ENCODE data around the gene RNF217.
"Not testable (repeated sequence)": the region's sequence is repeated elsewhere in the genome, so short reads cannot be mapped to it uniquely, and the experiment has no call there.

The RNF217 gene

GRCh38 chr6:124963416-124963785, 1.2 kb downstream of the RNF217 start:
- DNase-seq = no peak

GRCh38 chr6:124963831-124964763, 1.9 kb downstream of the RNF217 start:
- no peak for DNase-seq

DNA sequence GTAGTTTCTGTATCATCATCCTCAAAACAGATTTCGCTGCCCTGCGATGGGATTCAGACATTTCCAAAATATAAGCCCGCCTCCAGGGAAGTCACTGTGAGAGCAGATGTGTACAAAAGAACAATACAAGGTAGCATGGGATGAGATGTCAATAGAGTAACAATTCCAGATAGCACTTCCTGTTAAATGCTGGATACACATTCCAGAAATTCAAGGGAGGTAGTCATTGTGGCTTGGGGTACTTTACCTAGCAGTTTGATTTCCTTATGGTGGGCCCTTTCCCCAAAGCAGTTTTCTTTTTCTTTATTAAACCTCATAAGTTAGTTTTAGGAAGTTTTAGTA, 2.5 kb downstream of the RNF217 start:
- DNase-seq = no peak

GRCh38 chr6:124965424-124965850, 3.2 kb downstream of the RNF217 start:
- DNase-seq = not testable (repeated sequence)

GRCh38 chr6:124967444-124967843, 5.2 kb downstream of the RNF217 start:
- no peak for DNase-seq

- no peak for DNase-seq
These were observed 6.2 kb downstream of the RNF217 start for GRCh38 chr6:124968401-124968800.

- DNase-seq = no peak
These were observed 8.0 kb downstream of the RNF217 start for GRCh38 chr6:124970243-124970642.

GRCh38 chr6:124970763-124971162, 8.5 kb downstream of the RNF217 start:
- DNase-seq = no peak

GRCh38 chr6:124973780-124974179, 11.5 kb downstream of the RNF217 start:
- no peak for DNase-seq

- DNase-seq = no peak
These were observed 12.6 kb downstream of the RNF217 start for GRCh38 chr6:124974771-124975377.

DNA sequence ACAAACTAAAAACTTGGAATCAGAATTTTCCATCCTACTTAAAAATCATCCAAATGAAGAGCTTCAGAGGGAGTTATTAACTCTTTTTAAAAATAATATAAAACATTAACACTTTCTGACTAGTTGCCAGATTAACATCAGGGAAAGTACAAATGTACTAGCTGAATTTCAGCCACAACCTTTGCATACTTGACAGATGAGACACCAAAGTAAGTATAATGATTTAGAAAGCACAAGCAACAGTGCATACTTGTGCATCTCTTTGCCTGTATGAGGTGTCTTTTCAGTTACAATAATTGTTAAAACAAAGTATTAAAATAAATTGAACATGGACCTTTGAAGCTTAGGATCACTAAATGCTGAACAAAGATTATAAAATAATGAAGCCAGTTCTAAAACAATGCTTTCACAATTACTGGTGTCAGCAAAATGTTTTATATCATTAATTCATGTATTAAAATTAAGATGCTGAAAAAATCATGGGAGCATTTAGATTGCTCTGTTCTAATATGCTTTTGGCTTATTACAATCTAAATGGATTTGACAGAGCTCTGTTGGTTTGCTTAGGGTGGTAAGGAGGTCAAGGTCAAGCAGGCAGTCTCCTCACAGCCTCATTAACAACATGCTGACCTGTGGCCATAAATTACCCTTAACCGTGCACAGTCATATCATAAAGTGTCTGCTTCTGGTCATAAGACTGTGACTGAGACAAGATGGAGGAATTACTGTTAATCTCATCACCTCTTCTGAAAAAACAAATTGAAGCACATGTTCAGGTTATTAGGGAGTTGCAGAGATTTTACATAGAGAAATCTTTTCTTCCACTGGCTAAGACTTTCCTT, 15.1 kb downstream of the RNF217 start:
- no peak for DNase-seq

DNA sequence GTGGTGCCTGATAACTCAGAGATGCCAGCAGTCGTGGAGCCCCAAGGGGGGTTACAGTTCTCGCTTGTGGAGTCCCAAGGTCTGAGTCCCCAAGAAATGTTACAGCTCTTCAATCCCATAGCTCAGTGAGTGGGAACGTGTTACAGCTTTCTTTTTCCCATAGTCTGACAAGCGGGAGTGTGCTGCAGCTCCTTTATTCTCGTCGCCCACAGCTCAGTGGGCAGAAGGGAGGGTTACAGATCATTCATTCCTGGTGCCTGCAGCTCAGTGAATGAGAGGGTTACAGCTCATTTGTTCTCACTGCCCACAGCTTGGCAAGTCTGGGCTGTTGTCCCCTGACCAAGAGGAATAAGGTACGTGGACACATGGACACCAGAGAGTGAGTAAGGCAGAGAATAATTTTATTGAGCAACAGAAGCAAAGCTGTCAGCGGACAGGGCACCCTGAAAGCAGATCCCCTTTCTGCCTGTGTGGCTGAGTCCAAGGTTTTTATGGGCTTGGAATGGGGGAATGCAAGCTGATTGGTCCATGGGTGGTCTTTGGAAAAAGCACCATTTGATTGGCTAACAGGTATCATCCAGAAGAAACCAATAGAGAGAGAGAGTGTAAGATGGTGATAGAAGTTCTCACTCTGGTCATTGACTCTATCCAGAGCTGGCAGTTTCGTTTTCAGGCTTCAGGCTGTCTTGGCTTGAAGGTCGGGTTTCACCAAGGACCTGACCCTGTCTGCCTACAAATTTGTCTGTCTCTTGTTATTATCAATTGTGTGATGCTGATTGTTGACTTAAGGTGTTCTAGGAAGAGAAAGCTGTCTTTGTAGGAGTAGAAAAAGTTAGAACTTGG, 16.4 kb downstream of the RNF217 start:
- no peak for DNase-seq

- DNase-seq = no peak
These were observed 17.0 kb downstream of the RNF217 start for GRCh38 chr6:124979294-124979678.

DNA sequence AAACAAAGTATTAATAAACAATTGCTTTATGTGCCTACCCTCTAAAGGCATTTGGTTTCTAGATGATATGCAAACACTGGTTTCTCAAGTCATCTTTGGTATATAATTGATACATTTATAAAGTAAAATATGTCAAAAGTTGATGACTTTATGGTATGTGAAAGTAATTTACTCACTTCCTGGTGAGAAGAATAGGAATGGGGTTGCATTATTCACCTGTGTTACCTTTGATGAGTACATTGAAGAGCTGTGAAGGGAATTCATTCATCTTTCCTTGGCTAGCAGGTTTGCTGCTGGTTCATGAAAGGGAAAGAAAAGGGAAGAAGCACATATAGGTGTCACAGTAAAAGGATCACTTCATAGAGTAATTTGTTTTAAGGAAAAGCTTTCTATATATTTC, 20.4 kb downstream of the RNF217 start:
- no peak for DNase-seq

- no peak for DNase-seq
These were observed 21.3 kb downstream of the RNF217 start for GRCh38 chr6:124983383-124984083.

DNA sequence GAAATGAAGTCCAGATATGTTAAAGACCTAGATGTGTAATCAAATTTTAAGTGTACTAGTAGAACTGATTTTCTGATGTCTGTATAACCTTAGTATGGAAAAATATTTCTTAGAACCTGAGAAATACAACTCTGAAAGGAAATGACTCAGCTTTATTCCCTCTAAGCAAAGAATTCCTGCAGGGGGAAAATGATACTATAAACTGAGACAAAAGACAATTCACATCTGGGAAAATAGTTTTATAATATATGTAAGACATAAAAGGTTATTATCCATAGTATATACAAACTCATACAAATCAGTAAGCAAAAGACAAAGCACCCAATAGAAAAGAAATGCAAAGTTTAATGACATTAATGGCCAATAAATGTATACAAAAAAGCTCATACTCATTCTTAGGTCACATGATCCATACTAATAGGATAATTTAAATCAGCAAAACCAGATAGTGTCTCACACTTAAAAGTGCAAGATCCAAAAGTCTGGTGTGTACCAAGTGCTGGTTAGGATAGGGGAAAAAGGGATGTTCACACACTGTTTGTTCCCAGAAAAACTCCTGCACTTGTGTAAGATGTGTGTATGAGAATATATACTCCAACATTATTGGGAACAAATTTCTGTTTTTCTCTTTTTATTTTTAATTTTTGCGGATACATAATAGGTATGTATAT, 22.6 kb downstream of the RNF217 start:
- DNase-seq = no peak

- no peak for DNase-seq
These were observed 23.9 kb downstream of the RNF217 start for GRCh38 chr6:124986164-124986563.

GRCh38 chr6:124987291-124987690, 25.1 kb downstream of the RNF217 start:
- DNase-seq = no peak

GRCh38 chr6:124987999-124988591, 25.9 kb downstream of the RNF217 start:
- no peak for DNase-seq

GRCh38 chr6:124989136-124989983, 27.1 kb downstream of the RNF217 start:
- no peak for DNase-seq
